Stimulated activated CD8-positive, alpha-beta memory T cell treated with anti-CD3 and anti-CD28 coated beads, Interleukin-12 subunit alpha, Interleukin-12 subunit beta, amount 100 ng/mL, for 1 hour (primary cell): ENCODE data around the gene NR2F1-AS1.
"Not testable (repeated sequence)": the region's sequence is repeated elsewhere in the genome, so short reads cannot be mapped to it uniquely, and the experiment has no call there.

ENCODE experiments used
- DNase-seq: peaks from one replicate; pipeline ENCODE4 v3.0.0-alpha.2; 2020; ENCODE audit warnings: low read depth

The NR2F1-AS1 gene

DNA sequence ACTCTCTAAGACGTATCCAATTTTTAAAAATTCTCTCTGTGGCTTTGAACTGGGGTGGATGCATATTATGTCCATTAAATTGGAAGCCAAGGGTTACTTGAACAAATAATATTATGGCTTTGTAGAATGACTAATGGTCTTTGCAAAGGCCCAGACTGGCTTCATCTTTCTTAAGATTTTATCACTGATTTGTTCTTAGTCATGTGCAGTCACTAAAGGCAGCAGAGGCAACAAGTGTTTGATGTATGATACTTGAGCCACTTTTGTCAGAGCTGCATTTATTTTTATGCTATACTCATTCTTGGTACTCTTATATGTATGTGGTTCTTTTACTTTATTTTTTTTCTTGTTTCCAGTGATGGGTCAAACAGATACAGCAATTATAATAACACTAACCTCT is 152.2 kb downstream of the NR2F1-AS1 start:
- DNase-seq, result no peak

DNA sequence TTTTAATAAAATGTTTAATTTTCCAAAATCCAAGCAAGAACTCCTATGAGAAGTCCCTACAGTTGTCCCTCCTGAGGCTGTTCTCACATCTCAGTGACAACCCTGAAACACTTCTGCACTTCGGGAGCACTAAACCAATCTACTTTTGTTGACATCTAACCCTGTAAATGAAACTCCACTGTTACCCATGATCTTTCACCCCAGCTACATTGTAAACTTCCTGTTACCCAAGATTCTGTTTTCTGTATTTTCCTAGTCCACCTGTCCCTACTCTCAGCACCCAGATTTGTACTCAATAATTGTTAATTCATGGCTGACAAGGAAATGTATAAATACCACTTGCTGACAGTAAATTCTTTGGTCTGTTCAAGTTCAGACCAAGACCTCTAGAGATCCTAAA is 153.7 kb downstream of the NR2F1-AS1 start:
- no peak for DNase-seq

DNA sequence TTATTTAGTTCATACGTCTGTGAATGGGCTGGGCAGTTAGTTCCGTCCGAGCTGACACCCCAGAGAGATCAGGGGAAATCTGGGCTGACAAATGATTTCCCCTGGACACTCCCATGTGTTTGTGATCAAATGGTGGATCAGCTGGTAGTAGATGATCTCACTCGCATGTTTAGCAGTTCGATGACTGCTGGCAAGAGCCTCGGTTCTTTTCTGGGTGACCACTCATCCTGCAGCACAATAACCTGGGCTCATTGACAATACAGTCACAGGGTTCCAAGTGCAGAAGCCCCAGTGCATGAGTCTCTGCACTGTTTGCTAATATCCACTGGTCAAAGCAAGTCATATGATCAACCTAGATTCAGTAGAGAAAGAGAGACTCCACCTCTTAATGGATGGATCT is 155.9 kb downstream of the NR2F1-AS1 start:
- no peak for DNase-seq

DNA sequence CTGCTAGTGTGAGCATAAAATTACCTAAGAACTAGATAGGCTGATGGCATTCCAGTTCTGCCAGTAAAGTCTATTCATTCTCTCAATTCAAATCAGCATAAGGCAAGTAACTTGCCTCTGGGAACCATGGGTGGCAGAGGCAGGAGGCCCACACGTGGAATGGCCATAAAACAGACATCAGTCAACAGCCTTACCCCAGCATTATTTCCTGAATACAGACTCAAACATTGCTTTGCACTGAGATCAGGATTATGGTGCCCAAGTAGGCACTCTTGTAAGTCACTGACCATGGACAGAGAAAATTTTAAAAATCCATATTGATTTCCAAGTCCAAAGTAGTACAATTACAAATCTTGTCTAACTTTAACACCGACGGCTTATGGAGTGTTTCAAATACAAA is 157.7 kb downstream of the NR2F1-AS1 start:
- DNase-seq, result no peak

DNA sequence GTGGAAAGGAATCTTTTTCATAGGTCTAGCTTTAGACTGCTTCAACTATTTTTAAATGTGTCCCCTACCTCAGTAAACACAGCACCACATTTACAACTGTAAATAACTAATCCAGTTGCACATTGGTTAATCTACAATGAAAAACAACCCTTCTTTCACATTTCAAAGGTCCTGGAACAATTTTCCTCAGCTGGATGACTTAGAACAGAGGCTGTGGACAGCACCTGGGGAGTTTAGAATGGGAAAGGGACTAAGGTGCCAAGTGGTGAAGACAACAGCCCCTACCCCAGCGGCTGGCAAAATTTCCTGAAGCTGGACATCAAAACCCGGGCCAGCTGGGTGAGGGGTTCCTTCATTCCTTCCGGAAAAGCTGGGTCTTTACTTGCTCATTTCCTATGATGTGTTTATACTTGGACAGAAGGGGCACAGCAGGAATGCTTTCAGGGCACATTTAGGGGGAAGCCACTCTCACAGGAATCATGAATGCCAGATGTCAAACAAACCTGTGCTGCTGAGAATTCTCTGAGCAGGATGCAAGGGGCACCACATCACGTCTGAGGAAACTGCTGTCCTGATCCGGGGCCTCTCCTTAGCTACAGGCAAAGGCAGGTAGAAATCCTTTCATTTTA is 158.3 kb downstream of the NR2F1-AS1 start:
- DNase-seq, result no peak

DNA sequence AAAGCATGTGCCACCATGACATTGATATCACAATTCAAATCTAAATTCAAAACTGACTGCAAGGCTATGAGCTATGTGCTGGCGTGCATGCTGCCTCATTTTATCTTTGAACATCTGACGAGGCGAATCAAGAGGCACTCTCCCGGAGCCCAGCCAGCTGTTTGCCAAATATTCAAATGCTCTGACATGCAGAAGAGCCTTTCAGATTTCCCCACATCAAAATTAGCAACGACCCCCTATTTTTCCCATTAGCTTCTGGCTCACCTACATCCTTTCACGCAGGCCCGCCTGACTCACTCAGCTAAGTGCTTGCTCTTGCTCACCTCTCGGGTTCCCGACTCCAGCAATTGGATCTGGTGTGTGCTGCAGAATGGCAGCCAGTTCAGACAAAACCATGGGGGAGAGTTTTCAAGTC is 159.0 kb downstream of the NR2F1-AS1 start:
- DNase-seq, result no peak

DNA sequence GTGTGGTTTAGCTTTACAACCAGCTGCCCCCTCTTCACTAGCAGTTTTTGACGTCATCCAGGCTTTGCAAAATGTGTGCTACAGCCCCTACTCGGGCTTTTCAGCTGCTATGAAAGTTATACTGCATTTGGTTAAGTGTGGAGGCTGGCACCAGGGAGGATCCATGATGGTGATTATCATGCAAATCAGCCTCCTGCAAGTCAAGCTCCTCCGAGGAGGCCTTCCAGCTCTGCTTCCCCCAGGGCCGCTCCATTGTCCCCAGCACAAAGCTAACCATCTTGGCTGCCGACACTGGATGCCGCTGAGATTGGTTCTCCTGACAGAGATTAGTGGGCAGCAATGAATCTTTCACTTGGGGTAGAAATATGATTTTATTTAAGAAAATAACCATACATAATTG is 159.6 kb downstream of the NR2F1-AS1 start:
- no peak for DNase-seq

DNA sequence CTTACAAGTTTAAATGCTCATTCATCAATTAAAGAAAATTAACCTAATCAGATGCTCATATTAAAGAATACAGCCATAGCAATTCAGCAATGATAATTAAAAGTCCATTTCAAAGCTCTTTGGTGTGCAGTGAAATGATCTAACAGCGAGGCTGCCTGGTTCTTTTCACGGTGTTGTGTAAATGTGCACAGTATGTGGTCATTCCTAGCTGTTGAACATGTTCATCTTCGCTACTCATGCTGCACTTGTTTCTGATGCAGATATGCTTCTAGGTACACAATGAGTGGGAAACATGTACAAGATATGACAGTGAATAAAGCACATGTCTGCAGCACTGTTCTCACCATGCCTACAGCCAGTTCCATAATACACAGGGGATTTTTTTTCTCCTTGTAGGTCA is 163.5 kb downstream of the NR2F1-AS1 start:
- no peak for DNase-seq

DNA sequence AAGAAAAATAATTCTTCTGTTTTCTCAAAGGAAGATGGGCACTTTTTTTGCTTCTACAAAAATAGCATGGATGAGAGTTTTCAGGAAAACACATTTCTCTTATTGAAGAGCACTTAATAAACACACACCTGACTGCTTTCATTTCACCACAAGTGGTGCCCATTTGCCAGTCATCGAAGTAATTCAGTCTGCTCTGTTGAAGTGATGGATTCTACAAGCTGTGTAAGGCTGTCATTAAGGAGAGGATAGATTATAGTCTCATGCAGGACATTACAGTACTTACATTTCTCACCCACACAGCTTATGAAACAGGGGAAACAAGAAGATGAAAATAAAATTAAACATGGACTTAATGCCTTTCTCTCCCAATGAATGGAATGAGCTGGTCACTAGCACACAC is 165.2 kb downstream of the NR2F1-AS1 start:
- DNase-seq, result no peak

DNA sequence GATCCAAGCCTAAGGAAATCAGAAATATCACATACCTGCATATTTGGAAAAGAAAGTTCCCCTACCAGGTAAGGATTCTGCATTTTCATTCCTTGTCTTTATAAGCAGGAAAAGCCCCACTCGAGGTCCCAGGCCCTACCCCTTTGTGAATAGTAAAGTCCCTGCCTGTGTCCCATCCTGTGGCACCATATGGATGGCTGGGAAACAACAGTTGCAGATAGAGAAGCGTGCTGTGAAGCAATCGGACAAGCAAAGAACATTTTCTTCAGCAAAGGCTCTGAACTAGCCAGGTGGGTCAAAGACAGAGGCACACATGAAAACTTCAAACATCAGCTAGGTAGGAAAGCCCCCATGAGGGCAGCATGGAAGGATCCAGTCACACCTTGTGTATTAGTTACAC is 169.3 kb downstream of the NR2F1-AS1 start:
- DNase-seq, result no peak

DNA sequence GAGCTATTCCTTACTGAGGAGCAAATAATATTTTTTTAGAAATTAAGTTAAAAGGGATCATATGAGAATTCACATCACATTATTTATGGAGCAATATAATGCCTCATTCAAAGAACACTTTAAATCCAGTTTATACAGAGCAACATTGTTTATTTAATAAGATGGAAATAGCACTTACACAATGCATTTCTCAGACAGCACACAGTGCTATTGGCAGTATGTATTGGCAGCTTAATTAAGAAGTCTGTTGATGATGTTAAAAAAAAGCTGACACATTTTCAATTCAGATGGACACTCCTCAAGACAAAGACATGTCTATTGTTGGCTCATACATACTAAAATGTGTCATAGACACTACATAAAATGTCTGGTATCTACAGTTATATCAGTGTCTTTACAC is 171.3 kb downstream of the NR2F1-AS1 start:
- no peak for DNase-seq

DNA sequence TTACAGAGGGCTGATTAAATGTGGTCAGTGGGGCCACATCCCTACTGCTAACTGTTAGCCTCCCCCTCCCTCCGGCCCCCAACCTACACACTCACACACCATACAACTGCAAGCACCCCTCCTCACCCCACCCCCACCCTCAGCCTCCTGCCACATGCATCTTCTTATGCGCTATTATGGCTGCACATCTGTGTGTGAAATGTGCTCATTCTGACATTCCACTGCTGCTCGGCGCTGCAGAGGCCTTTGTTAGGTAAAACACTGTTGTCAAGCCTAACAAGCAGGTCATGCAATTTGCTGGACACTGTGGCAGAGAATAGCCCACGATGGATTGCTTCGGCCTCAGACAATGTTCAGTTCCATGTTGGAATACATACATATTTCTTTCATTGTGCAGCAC is 173.6 kb downstream of the NR2F1-AS1 start:
- DNase-seq, result no peak

DNA sequence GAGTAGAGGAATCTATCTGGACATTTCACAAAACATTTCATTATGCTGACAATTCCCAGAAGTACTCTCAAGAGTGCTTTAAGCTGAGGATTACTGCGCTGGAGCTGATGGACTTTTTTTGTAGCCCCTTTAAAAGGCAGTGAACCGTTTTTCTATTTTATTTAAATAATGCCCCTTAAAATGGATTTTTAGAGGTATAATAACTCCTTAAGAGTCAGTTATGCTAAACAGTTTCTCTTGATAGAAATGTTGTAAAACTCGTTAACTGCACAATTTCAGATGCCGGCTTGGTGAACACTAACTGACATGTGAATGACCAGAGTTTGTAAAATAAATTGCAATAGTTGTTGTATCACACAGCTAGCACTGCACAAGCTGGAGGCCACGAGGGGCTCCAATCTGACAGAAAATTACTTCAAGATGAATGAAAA is 174.0 kb downstream of the NR2F1-AS1 start:
- DNase-seq, result no peak

DNA sequence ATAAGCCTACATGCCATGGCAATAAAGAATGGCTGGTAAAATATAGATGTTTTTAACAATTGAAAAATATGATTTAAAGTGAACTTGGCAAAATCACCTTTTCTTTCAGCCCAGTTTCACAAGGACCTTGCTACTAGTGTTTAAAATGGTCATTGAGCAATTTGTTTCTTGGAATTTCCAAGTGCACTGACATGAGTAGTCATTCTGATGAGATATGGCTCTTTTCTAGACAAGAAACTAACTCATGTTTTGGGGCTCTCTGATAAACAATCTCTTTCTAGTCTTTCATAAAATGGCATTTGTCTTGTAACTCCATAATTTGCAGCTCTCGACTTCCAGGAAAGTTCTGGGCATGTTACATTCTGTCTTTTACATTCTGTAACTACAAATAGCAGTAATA is 176.8 kb downstream of the NR2F1-AS1 start:
- DNase-seq, result no peak

DNA sequence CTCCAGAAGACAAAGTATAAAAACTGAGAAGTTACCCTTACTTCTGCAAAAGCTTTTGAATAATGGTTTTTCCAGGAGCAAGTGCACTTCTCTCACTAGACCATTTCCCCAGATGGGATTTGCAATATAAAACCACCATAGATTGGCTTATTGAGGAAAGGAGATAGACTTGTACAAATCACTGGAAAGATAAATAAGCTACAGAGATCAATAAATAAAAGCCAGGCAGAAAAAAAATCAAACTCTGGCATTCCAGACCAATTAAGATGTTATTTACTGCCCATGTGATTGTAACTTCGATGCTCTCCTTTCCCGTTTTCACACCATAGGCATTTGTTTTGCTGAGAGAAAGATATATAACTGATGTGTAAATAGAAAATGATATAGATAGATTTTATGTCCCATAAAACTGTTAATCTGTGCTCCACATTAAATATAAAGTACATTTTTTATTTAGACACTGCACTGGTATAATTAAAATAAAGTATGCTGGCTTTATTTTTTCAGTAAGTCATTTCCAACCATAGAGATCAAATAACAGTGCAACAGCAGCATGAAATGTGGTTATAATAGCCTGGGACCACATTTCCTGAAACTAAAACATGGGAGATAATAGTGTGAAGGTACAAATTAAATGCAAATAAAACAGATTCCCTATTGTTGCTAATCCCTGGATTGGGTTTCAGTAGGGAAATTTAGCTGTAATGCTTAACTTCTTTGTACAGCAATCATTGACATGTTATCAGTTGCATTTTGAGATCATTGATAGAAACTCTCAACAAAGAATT is 177.7 kb downstream of the NR2F1-AS1 start:
- no peak for DNase-seq

DNA sequence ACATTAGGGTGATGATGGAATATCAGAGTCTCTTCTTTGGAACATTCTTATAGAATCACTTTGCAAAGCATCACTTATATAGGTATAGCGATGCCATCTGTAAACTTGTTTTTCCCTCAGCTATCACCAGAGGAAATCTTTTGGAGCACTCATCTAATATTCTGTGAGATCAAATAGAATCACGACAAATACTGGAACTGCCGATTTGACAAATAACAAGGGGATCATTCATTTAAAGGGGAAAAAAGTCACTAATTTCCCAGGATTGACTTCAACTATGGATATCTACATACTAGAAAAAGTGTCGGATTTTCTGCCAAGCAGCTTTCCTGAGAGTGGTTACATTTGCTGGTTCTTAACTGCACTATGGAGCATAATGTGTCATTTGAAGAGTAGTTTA is 178.6 kb downstream of the NR2F1-AS1 start:
- DNase-seq, result no peak

DNA sequence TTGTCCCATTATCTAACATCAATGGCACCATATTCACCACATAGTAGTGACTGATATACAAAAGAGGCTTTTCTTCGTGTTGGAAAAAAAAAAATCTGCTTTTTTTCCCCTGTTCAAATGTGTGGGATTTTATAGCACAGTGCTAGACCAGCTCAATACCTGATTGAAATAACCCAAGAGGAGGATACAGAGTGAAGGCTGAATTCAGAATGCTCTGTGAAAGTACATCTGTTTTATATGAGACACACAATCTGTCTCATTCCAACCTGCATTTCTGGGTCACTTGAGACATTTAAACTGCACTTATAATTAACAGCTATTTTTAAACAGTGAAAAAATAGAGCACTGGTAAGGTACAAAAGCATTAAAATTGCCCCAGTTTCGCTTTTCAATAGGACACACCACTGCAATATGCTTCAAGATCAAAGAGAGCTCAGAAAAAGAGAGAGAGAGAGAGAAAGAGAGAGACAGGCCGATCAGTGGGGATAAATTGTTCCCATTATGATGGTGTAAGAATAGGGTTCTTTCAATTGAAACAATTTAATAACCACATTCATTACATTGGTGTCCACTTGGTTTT is 179.3 kb downstream of the NR2F1-AS1 start:
- DNase-seq, result no peak

DNA sequence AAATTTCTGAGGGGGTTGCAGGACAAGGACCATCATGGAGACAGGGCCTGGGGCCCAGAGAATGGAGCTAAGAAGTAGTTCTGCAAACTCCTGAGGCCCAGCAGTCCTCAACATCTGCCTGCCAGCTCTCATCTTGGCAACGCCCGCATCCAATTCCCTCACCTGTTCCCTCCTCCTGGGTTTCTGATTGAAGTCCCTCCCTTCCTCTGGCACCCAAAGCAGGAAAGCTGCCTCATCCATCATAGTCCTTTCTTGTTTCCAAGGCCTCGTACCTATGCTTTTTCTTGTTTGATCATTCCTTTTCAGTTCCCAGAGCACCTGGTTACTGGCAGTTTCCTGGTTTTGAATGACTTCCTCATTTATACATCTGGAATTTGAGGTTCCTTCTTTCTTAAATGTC is 181.3 kb downstream of the NR2F1-AS1 start:
- no peak for DNase-seq

DNA sequence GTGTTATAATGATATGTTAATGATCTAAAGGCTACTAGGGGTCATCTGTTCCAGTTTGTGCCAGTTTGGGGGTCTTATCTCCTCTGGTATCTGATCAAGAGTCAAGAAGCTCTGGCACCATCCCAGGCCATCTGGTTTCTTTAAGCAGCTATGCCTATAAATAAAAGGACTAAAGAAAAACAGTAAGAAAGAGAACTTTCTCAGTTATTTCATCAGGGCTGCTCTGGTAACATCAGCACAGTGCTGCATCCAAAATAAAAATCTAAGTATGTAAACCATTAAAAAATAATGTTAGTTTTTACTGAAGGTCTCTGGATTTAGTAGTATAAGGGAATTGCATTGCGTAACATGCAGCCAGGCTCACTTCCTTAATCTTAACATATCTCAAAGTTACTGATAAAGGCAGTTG is 185.0 kb downstream of the NR2F1-AS1 start:
- no peak for DNase-seq

DNA sequence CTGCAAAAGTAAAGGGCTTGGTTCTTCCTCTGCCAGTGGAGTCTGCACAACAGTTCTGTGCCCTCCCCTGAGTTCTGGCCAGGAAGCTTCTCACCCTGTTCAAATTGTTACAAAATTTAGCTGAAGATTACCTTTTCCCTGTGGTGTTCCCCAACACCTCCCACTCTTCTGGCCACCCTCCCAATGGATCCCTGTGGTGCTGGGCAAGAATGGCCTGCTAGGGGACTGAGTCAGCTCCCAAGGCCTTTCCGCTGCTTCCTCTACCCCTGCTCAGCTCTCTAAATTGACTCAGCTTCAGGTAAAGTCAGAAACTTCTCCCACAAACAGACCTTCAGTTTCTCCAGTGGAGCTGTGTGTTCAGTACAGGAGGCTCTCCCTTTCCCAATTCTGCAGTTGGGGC is 186.0 kb downstream of the NR2F1-AS1 start:
- no peak for DNase-seq

DNA sequence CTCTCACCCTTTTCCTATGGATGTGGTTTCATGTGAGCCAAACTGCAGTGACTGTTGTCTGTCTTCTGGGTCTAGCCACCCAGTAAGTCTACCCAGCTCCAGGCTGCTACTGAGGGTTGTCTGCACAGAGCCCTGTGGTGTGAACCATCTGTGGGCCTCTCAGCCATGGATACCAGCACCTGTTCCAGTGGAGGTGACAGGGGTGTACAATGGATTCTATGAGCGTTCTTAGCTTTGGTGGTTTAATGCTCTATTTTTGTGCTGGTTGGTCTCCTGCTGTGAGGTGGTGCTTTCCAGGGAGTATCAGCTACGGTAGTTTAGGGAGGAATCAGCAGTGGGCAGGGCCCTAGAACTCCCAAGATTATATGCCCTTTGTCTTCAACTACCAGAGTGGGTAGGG is 186.7 kb downstream of the NR2F1-AS1 start:
- DNase-seq, result no peak

DNA sequence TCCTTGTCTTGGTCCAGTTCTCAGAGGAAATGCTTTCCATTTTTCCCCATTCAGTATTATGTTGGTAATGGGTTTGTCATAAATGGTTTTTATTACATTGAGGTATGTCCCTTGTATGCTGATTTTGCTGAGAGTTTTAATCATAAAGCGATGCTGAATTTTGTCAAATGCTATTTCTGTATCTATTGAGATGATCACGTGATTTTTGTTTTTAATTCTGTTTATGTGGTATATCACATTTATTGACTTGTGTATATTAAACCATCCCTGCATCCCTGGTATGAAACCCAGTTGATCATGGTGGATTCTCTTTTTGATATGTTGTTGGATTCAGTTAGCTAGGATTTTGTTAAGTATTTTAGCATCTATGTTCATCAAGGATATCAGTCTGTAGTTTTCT is 189.8 kb downstream of the NR2F1-AS1 start:
- DNase-seq, result not testable (repeated sequence)

DNA sequence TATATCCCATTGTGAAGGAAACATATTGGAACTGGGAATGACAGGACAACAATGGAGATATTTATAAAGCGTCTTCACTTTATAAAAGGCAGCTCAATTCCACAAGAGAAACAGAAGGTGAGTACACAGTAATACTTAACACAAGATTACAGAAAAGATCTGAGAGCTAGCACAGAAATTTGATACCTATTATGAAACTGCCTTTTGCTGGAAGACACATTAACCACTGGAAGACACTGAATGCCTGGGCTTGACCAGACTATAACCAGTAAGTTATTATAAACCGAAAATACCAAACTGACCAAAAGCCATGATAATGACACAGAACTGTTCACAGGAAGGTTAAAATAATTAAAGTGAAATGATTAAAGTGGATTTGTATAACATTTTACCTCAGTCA is 195.4 kb downstream of the NR2F1-AS1 start:
- DNase-seq, result no peak

DNA sequence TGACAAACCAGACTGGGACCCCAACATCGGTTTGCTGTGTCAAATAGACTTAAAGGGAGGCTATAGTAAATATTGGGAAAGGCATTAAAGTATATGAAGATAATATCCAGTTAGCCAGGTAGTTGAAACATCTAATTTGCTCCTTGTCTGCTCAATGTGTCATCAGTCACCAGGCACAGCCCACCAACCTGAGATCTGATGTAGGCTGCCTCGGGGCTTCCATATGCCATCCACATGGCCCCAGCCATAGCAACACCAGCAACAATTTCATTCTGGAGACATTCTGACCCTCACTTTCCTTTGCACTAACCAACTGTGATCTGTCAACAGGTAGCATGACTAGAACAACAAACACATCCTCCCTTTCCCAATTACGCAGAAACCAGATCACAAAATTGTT is 196.0 kb downstream of the NR2F1-AS1 start:
- DNase-seq, result no peak
